CD4-positive, alpha-beta T cell treated with Interleukin-4 for 4 hours (primary cell): ENCODE data around the gene RAD9A.

Experiments
- DNase-seq: peaks from one replicate; pipeline ENCODE4 v3.0.0-alpha.2; 2020

Gene RAD9A

GRCh38 chr11:67375320-67376055 is 16.3 kb upstream of the RAD9A start:
- no peak for DNase-seq

- no peak for DNase-seq
These were observed 15.5 kb upstream of the RAD9A start for GRCh38 chr11:67376063-67376820.

GRCh38 chr11:67376873-67377808 is 14.6 kb upstream of the RAD9A start:
- no peak for DNase-seq

GRCh38 chr11:67378544-67378943 is 13.2 kb upstream of the RAD9A start:
- DNase-seq = no peak

GRCh38 chr11:67379061-67380058 is 12.4 kb upstream of the RAD9A start:
- no peak for DNase-seq

GRCh38 chr11:67381244-67381972 is 10.4 kb upstream of the RAD9A start:
- no peak for DNase-seq

- DNase-seq = peak; percentile 86
These were observed 9.3 kb upstream of the RAD9A start for GRCh38 chr11:67382276-67383136.

- no peak for DNase-seq
These were observed 6.9 kb upstream of the RAD9A start for GRCh38 chr11:67384851-67385366.

GRCh38 chr11:67387069-67387468 is 4.7 kb upstream of the RAD9A start:
- no peak for DNase-seq

- DNase-seq = no peak
These were observed 4.3 kb upstream of the RAD9A start for GRCh38 chr11:67387518-67387917.

- peak; percentile 54 for DNase-seq
These were observed 2.3 kb upstream of the RAD9A start for GRCh38 chr11:67389477-67389876.

GRCh38 chr11:67390947-67391303 is 861 bp upstream of the RAD9A start:
- no peak for DNase-seq

- DNase-seq = no peak
These were observed 463 bp downstream of the RAD9A start for GRCh38 chr11:67392183-67392715.

- DNase-seq = no peak
These were observed 1.7 kb downstream of the RAD9A start for GRCh38 chr11:67393437-67393836.

- no peak for DNase-seq
These were observed 2.2 kb downstream of the RAD9A start for GRCh38 chr11:67393990-67394389.

GRCh38 chr11:67395555-67396258 is 3.9 kb downstream of the RAD9A start:
- DNase-seq = no peak

GRCh38 chr11:67396259-67396581 is 4.4 kb downstream of the RAD9A start:
- DNase-seq = no peak

- no peak for DNase-seq
These were observed 5.0 kb downstream of the RAD9A start for GRCh38 chr11:67396587-67397389.
